ENCODE measurements around the gene L3MBTL1. TPM values are rescaled to one million over a fixed set of nuclear protein-coding genes. Genes with fewer than 3 reads are reported as not detected.
"Not testable (repeated sequence)": the region's sequence is repeated elsewhere in the genome, so short reads cannot be mapped to it uniquely, and the experiment has no call there.

Gene L3MBTL1
- total RNA-seq, 3 donors from 2014 or later, result 8.6 to 24.7 (median 17.4) TPM

GRCh38 chr20:43477619-43478018 lies 29.9 kb upstream of the L3MBTL1 start:
- no peak overlapping the region for H3K4me3 ChIP-seq
- TF ChIP-seq POLR2AphosphoS5 (IDR thresholded peaks at IDR 0.05) (no peak), POLR2A (IDR thresholded peaks at IDR 0.05) (no peak), CTCF (IDR thresholded peaks at IDR 0.05) (no peak)
- no peak overlapping the region for H3K27ac ChIP-seq
- intact Hi-C loops (cut with DNase I; ENCODE audit: low total_unique reads), result no loop called here
- H3K4me1 ChIP-seq, result no peaks in the 10 kb centered on the region
- DNase-seq (ENCODE audit: low spot score in 2 of 2), result no peak
- peaks cover 0 to 9% of the 10 kb centered on the region in 2 donors for H3K9me3 ChIP-seq
- H3K27me3 ChIP-seq, result no peaks in the 10 kb centered on the region
- H3K36me3 ChIP-seq, result no peaks in the 10 kb centered on the region

- no peak overlapping the region for H3K27ac ChIP-seq
- no peak overlapping the region for H3K4me3 ChIP-seq
- DNase-seq (ENCODE audit: low spot score in 2 of 2), result no peak
- no peaks in the 10 kb centered on the region for H3K4me1 ChIP-seq
- H3K36me3 ChIP-seq, result no peaks in the 10 kb centered on the region
- H3K27me3 ChIP-seq, result no peaks in the 10 kb centered on the region
- intact Hi-C loops (cut with DNase I; ENCODE audit: low total_unique reads), result no loop called here
- H3K9me3 ChIP-seq, result peaks cover 0 to 8% of the 10 kb centered on the region in 2 donors
- TF ChIP-seq POLR2A (IDR thresholded peaks at IDR 0.05), result no peak
- no peak for TF ChIP-seq CTCF (IDR thresholded peaks at IDR 0.05)
- TF ChIP-seq POLR2AphosphoS5 (IDR thresholded peaks at IDR 0.05), result no peak
Observed at GRCh38 chr20:43490038-43490437, 17.5 kb upstream of the L3MBTL1 start.

GRCh38 chr20:43492101-43492500 lies 15.4 kb upstream of the L3MBTL1 start:
- Histone ChIP-seq H3K4me3 (no peak overlapping the region), H3K27ac (no peak overlapping the region), H3K36me3 (no peaks in the 10 kb centered on the region), H3K9me3 (peaks cover 0 to 3% of the 10 kb centered on the region in 2 donors), H3K4me1 (no peaks in the 10 kb centered on the region), H3K27me3 (no peaks in the 10 kb centered on the region)
- intact Hi-C loops (cut with DNase I; ENCODE audit: low total_unique reads), result no loop called here
- no peak for DNase-seq (ENCODE audit: low spot score in 2 of 2)
- TF ChIP-seq POLR2AphosphoS5 (IDR thresholded peaks at IDR 0.05), result no peak
- no peak for TF ChIP-seq CTCF (IDR thresholded peaks at IDR 0.05)
- no peak for TF ChIP-seq POLR2A (IDR thresholded peaks at IDR 0.05)

- H3K4me3 ChIP-seq, result no peak overlapping the region
- H3K4me1 ChIP-seq, result no peaks in the 10 kb centered on the region
- H3K27me3 ChIP-seq, result no peaks in the 10 kb centered on the region
- H3K36me3 ChIP-seq, result no peaks in the 10 kb centered on the region
- no peak for DNase-seq (ENCODE audit: low spot score in 2 of 2)
- H3K27ac ChIP-seq, result no peak overlapping the region
- peaks cover 0 to 8% of the 10 kb centered on the region in 2 donors for H3K9me3 ChIP-seq
- TF ChIP-seq POLR2AphosphoS5 (IDR thresholded peaks at IDR 0.05) (no peak), CTCF (IDR thresholded peaks at IDR 0.05) (no peak), POLR2A (IDR thresholded peaks at IDR 0.05) (no peak)
- intact Hi-C loops (cut with DNase I; ENCODE audit: low total_unique reads), result loop anchor here (2.0 kb wide), 1 partner anchor 75 kb away; no protein-coding TSS in a partner anchor
Observed at GRCh38 chr20:43495388-43495787, 12.1 kb upstream of the L3MBTL1 start.

GRCh38 chr20:43502021-43502420 lies 5.5 kb upstream of the L3MBTL1 start:
- H3K27ac ChIP-seq; H3K27me3 ChIP-seq; H3K36me3 ChIP-seq; H3K4me1 ChIP-seq; H3K4me3 ChIP-seq; H3K9me3 ChIP-seq; DNase-seq (ENCODE audit: low spot score in 2 of 2); intact Hi-C loops (cut with DNase I; ENCODE audit: low total_unique reads): not testable (repeated sequence)

GRCh38 chr20:43506238-43506637 lies 1.3 kb upstream of the L3MBTL1 start:
- Histone ChIP-seq H3K4me1 (no peaks in the 10 kb centered on the region), H3K9me3 (no peaks in the 10 kb centered on the region), H3K36me3 (no peaks in the 10 kb centered on the region), H3K4me3 (no peak overlapping the region), H3K27ac (no peak overlapping the region), H3K27me3 (no peaks in the 10 kb centered on the region)
- TF ChIP-seq CTCF (IDR thresholded peaks at IDR 0.05) (no peak), POLR2A (IDR thresholded peaks at IDR 0.05) (no peak), POLR2AphosphoS5 (IDR thresholded peaks at IDR 0.05) (no peak)
- intact Hi-C loops (cut with DNase I; ENCODE audit: low total_unique reads), result no loop called here
- DNase-seq (ENCODE audit: low spot score in 2 of 2), result no peak

Measured in breast epithelium (tissue), 4 donors.